ENCODE results near the gene KIAA1191. TPM values are rescaled to one million over a fixed set of nuclear protein-coding genes. Genes with fewer than 3 reads are reported as not detected.

KIAA1191 gene
- total RNA-seq, 1 experiment from 2014 or later: 92.7 TPM

GRCh38 chr5:176394881-176395675 is 33.5 kb upstream of the KIAA1191 start (continued):
- no peak for TF ChIP-seq ZNF281 (CRISPR knock-in tag; IDR thresholded peaks at IDR 0.05)
- TF ChIP-seq ARID4B (CRISPR knock-in tag; IDR thresholded peaks at IDR 0.05; ENCODE audit: borderline replicate concordance): no peak
- no peak for TF ChIP-seq MAX (CRISPR knock-in tag; IDR thresholded peaks at IDR 0.05)
- TF ChIP-seq E2F1 (CRISPR knock-in tag; IDR thresholded peaks at IDR 0.05): no peak

GRCh38 chr5:176394096-176394495 is 32.5 kb upstream of the KIAA1191 start:
- CTCF ChIA-PET: interaction anchor here (0.6 to 4.2 kb wide), 2 partner anchors 11 to 523 kb away, joined by 3 to 22 read pairs; partner anchors contain the start of gene CPLX2
- no peak for ATAC-seq
- POLR2A ChIA-PET: no interaction called here
- Mint-ChIP-seq H3K27ac (no peak overlapping the region), H3K27me3 (ENCODE audit: low read depth) (no peaks in the 10 kb centered on the region; the same call in 1 of the 2 replicates), H3K9me3 (no peaks in the 10 kb centered on the region), H3K36me3 (no peaks in the 10 kb centered on the region), H3K4me1 (0 out of 2 replicates have a peak, but pooled peaks cover 3% of the 10 kb centered on the region), H3K4me3 (no peak overlapping the region)
- no peak for DNase-seq (ENCODE audit: low spot score)
- TF ChIP-seq NR1H2 (CRISPR knock-in tag; IDR thresholded peaks at IDR 0.05): no peak
- no peak for TF ChIP-seq FOXP1 (CRISPR knock-in tag; IDR thresholded peaks at IDR 0.05; ENCODE audit: borderline replicate concordance)
- no peak for TF ChIP-seq EMX1 (CRISPR knock-in tag; IDR thresholded peaks at IDR 0.05)
- no peak for TF ChIP-seq TEAD1 (CRISPR knock-in tag; IDR thresholded peaks at IDR 0.05)
- TF ChIP-seq AR (CRISPR knock-in tag; IDR thresholded peaks at IDR 0.05): no peak
- TF ChIP-seq ZNF425 (CRISPR knock-in tag; conservative IDR thresholded peaks at IDR 0.05): no peak
- TF ChIP-seq E2F1 (CRISPR knock-in tag; IDR thresholded peaks at IDR 0.05): no peak
- TF ChIP-seq TCF7 (CRISPR knock-in tag; IDR thresholded peaks at IDR 0.05; ENCODE audit: low read depth): no peak
- no peak for TF ChIP-seq ZNF138 (CRISPR knock-in tag; conservative IDR thresholded peaks at IDR 0.05)
- TF ChIP-seq KAT7 (CRISPR knock-in tag; IDR thresholded peaks at IDR 0.05; ENCODE audit: borderline replicate concordance): no peak
- TF ChIP-seq NFE2L1 (CRISPR knock-in tag; IDR thresholded peaks at IDR 0.05): no peak

All from WTC11 (cell line).